ENCODE data around the gene CFDP1.

CFDP1 gene

DNA sequence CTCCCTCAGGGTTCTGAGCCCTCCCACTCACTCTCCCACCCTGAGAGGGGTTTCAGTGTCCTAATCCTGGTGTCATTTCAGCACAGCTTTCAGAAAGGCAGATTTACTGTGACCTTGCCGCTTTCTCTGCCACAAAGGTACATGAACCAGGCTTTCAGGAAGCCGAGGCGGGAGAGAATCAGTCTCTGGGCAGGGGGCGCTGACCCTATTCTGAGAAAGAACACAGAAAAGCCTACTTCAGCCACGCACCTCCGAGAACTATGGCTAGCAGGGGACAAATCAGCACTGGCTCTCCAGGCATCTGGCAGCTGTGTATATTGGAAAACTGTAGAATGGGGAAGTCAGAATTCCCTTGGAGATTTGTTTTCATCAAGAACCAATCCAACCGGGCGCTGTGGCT lies 124.1 kb downstream of the CFDP1 start:
- no peak overlapping the region for H3K27ac ChIP-seq (ENCODE audit: low read length)
- H3K4me1 ChIP-seq (ENCODE audit: low read length), result no peaks in the 10 kb centered on the region
- no peaks in the 10 kb centered on the region for H3K27me3 ChIP-seq (replicated peaks; ENCODE audit: insufficient read depth, low read length)
- no peak overlapping the region for H2AFZ ChIP-seq (ENCODE audit: low read length)
- H3K9me3 ChIP-seq (replicated peaks; ENCODE audit: insufficient read depth, low read length), result no peaks in the 10 kb centered on the region
- H4K20me1 ChIP-seq (ENCODE audit: insufficient read depth, low read length), result no peaks in the 10 kb centered on the region
- no peak for DNase-seq
- H3K9ac ChIP-seq (ENCODE audit: low read length), result no peak overlapping the region
- TF ChIP-seq, protein P1, sequence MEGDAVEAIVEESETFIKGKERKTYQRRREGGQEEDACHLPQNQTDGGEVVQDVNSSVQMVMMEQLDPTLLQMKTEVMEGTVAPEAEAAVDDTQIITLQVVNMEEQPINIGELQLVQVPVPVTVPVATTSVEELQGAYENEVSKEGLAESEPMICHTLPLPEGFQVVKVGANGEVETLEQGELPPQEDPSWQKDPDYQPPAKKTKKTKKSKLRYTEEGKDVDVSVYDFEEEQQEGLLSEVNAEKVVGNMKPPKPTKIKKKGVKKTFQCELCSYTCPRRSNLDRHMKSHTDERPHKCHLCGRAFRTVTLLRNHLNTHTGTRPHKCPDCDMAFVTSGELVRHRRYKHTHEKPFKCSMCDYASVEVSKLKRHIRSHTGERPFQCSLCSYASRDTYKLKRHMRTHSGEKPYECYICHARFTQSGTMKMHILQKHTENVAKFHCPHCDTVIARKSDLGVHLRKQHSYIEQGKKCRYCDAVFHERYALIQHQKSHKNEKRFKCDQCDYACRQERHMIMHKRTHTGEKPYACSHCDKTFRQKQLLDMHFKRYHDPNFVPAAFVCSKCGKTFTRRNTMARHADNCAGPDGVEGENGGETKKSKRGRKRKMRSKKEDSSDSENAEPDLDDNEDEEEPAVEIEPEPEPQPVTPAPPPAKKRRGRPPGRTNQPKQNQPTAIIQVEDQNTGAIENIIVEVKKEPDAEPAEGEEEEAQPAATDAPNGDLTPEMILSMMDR (IDR thresholded peaks at IDR 0.05; ENCODE audit: low read length), result no peak
- no peak for TF ChIP-seq EZH2 (optimal IDR thresholded peaks at IDR 0.05; ENCODE audit: low read depth, low read length)
- no peak for TF ChIP-seq EZH2phosphoT487 (IDR thresholded peaks at IDR 0.05; ENCODE audit: low read length)
- H3K36me3 ChIP-seq (replicated peaks; ENCODE audit: insufficient read depth, low read length), result no peaks in the 10 kb centered on the region
- no peaks in the 10 kb centered on the region for H3F3A ChIP-seq (ENCODE audit: insufficient read depth, low read length)
- no peaks in the 10 kb centered on the region for H3K79me2 ChIP-seq (ENCODE audit: low read length)
- no peak overlapping the region for H3K4me3 ChIP-seq (ENCODE audit: low read length)
- no peak overlapping the region for H3K4me2 ChIP-seq (ENCODE audit: low read depth, low read length)
- H3K9me2 ChIP-seq (replicated peaks; ENCODE audit: insufficient read depth, low read length), result no peaks in the 10 kb centered on the region

- Histone ChIP-seq H4K20me1 (ENCODE audit: insufficient read depth, low read length) (no peaks in the 10 kb centered on the region), H3K79me2 (ENCODE audit: low read length) (no peaks in the 10 kb centered on the region), H3F3A (ENCODE audit: insufficient read depth, low read length) (no peaks in the 10 kb centered on the region), H3K9me2 (replicated peaks; ENCODE audit: insufficient read depth, low read length) (no peaks in the 10 kb centered on the region), H3K9ac (ENCODE audit: low read length) (no peak overlapping the region), H3K4me2 (ENCODE audit: low read depth, low read length) (no peak overlapping the region), H3K36me3 (replicated peaks; ENCODE audit: insufficient read depth, low read length) (no peaks in the 10 kb centered on the region), H3K27me3 (replicated peaks; ENCODE audit: insufficient read depth, low read length) (no peaks in the 10 kb centered on the region), H2AFZ (ENCODE audit: low read length) (no peak overlapping the region), H3K4me3 (ENCODE audit: low read length) (no peak overlapping the region), H3K27ac (ENCODE audit: low read length) (no peak overlapping the region), H3K9me3 (replicated peaks; ENCODE audit: insufficient read depth, low read length) (no peaks in the 10 kb centered on the region), H3K4me1 (ENCODE audit: low read length) (no peaks in the 10 kb centered on the region)
- TF ChIP-seq, protein P1 (IDR thresholded peaks at IDR 0.05; ENCODE audit: low read length), result no peak
- no peak for DNase-seq
These were observed 125.3 kb downstream of the CFDP1 start for GRCh38 chr16:75308011-75308410.

GRCh38 chr16:75307506-75307905 lies 125.8 kb downstream of the CFDP1 start:
- no peak overlapping the region for H3K4me3 ChIP-seq (ENCODE audit: low read length)
- no peak overlapping the region for H2AFZ ChIP-seq (ENCODE audit: low read length)
- H3K9me3 ChIP-seq (replicated peaks; ENCODE audit: insufficient read depth, low read length), result no peaks in the 10 kb centered on the region
- H3K9me2 ChIP-seq (replicated peaks; ENCODE audit: insufficient read depth, low read length), result no peaks in the 10 kb centered on the region
- no peaks in the 10 kb centered on the region for H3F3A ChIP-seq (ENCODE audit: insufficient read depth, low read length)
- no peaks in the 10 kb centered on the region for H3K27me3 ChIP-seq (replicated peaks; ENCODE audit: insufficient read depth, low read length)
- DNase-seq, result no peak
- H3K27ac ChIP-seq (ENCODE audit: low read length), result no peak overlapping the region
- H3K4me1 ChIP-seq (ENCODE audit: low read length), result no peaks in the 10 kb centered on the region
- H3K79me2 ChIP-seq (ENCODE audit: low read length), result no peaks in the 10 kb centered on the region
- H3K4me2 ChIP-seq (ENCODE audit: low read depth, low read length), result no peak overlapping the region
- no peak overlapping the region for H3K9ac ChIP-seq (ENCODE audit: low read length)
- TF ChIP-seq EZH2 (optimal IDR thresholded peaks at IDR 0.05; ENCODE audit: low read depth, low read length) (no peak), EZH2phosphoT487 (IDR thresholded peaks at IDR 0.05; ENCODE audit: low read length) (no peak)
- TF ChIP-seq, protein P1 (IDR thresholded peaks at IDR 0.05; ENCODE audit: low read length), result no peak
- no peaks in the 10 kb centered on the region for H3K36me3 ChIP-seq (replicated peaks; ENCODE audit: insufficient read depth, low read length)
- no peaks in the 10 kb centered on the region for H4K20me1 ChIP-seq (ENCODE audit: insufficient read depth, low read length)

Data from MM.1S (cell line).